HepG2 (cell line): ENCODE data around the gene ABCB6. TPM values are rescaled to one million over a fixed set of nuclear protein-coding genes. Genes with fewer than 3 reads are reported as not detected.

Source experiments
- ATAD3A ChIP-seq: sonication (generic); formaldehyde crosslinking; IDR thresholded peaks from 2 replicates; pipeline ENCODE4 v1.4.0; 2020; ENCODE audit warnings: missing genetic modification reagents
- ATF3 ChIP-seq: sonication (generic); formaldehyde crosslinking; IDR thresholded peaks from 2 replicates; pipeline ENCODE4 v1.4.0; 2020; ENCODE audit warnings: missing genetic modification reagents
- BORCS8-MEF2B ChIP-seq: sonication (generic); formaldehyde crosslinking; IDR thresholded peaks from 2 replicates; pipeline ENCODE4 v1.8.0; 2022; ENCODE audit warnings: mild to moderate bottlenecking, missing genetic modification reagents
- DMAP1 ChIP-seq: IDR thresholded peaks from 2 replicates; pipeline ENCODE4 v1.6.1; 2016
- HNF4A ChIP-seq: sonication (generic); formaldehyde crosslinking; IDR thresholded peaks from 2 replicates; pipeline ENCODE4 v1.4.0; 2020; ENCODE audit warnings: missing genetic modification reagents
- NCOR1 ChIP-seq: fragments of 200-600 bp; sonication (generic); IDR thresholded peaks from 2 replicates; pipeline ENCODE4 v1.7.0; 2017; ENCODE audit warnings: antibody characterized with exemption, low read length, borderline replicate concordance
- SMYD3 ChIP-seq: sonication (generic); formaldehyde crosslinking; IDR thresholded peaks from 2 replicates; pipeline ENCODE4 v1.8.1; 2023; ENCODE audit warnings: mild to moderate bottlenecking, missing genetic modification reagents
- SP1 ChIP-seq, 2 experiments: fragments of 450-650 bp in 1 of 2; sonication (generic) in 1 of 2; formaldehyde crosslinking in 1 of 2; IDR thresholded peaks; 2 replicates each; pipeline versions ENCODE4 v1.4.0 to v1.6.1; 2016 to 2020; ENCODE audit warnings: missing genetic modification reagents in 1 of 2
- ZBTB14 ChIP-seq: sonication (generic); formaldehyde crosslinking; IDR thresholded peaks from 2 replicates; pipeline ENCODE4 v1.4.0; 2020; ENCODE audit warnings: missing genetic modification reagents
- ZFP82 ChIP-seq: sonication (generic); formaldehyde crosslinking; IDR thresholded peaks from 2 replicates; pipeline ENCODE4 v1.5.1; 2020; ENCODE audit warnings: mild to moderate bottlenecking, missing genetic modification reagents, borderline replicate concordance
- ZFX ChIP-seq: sonication (generic); formaldehyde crosslinking; IDR thresholded peaks from 2 replicates; pipeline ENCODE4 v1.4.0; 2020; ENCODE audit warnings: mild to moderate bottlenecking, low read depth, missing genetic modification reagents, moderate library complexity
- ZNF10 ChIP-seq: sonication (generic); formaldehyde crosslinking; IDR thresholded peaks from 2 replicates; pipeline ENCODE4 v1.4.0; 2020; ENCODE audit warnings: mild to moderate bottlenecking, low read depth, missing genetic modification reagents, borderline replicate concordance
- ZNF687 ChIP-seq: sonication (generic); formaldehyde crosslinking; IDR thresholded peaks from 2 replicates; pipeline ENCODE4 v1.5.1; 2020; ENCODE audit warnings: mild to moderate bottlenecking, missing genetic modification reagents, moderate library complexity
- polyA plus RNA-seq, 8 experiments: library from polyadenylated mRNA; depleted of rRNA in 3 of 8; stranded (reverse) in 7 of 8; unstranded in 1 of 8; fragments of >200 nt; fragmentation: Illumina TruSeq in 4 of 8; extraction: Trizol in 4 of 8; gene quantifications; 2 replicates each; pipeline versions ENCODE4 v1.2.1 to v1.2.3, GENCODE V29; 2011 to 2016; ENCODE audit warnings: low read depth in 4 of 8, missing spikeins in 1 of 8, mixed read lengths in 1 of 8; ENCODE audit not compliant: insufficient read depth in 1 of 8
- total RNA-seq, 5 experiments: library from RNA; depleted of rRNA; stranded (reverse); fragments of >200 nt; fragmentation: Illumina TruSeq; extraction: Trizol; gene quantifications; 2 replicates each; pipeline ENCODE4 v1.2.3, GENCODE V29; 2016; ENCODE audit warnings: low read depth in 1 of 5
- TF ChIP-seq, protein P1 (sequence below): sonication (generic); formaldehyde crosslinking; IDR thresholded peaks from 2 replicates; pipeline ENCODE4 v1.5.0; 2020; ENCODE audit warnings: mild to moderate bottlenecking, missing genetic modification reagents, moderate library complexity
- TF ChIP-seq, protein P2 (sequence below): sonication (generic); formaldehyde crosslinking; IDR thresholded peaks from 2 replicates; pipeline ENCODE4 v1.4.0; 2020; ENCODE audit warnings: missing genetic modification reagents

ABCB6 gene
- total and polyA plus RNA-seq, 2 of the 13 experiments (the other 11 are each of a cell fraction or from before 2014, with no cell fraction given) = 91.1 to 137 TPM

DNA sequence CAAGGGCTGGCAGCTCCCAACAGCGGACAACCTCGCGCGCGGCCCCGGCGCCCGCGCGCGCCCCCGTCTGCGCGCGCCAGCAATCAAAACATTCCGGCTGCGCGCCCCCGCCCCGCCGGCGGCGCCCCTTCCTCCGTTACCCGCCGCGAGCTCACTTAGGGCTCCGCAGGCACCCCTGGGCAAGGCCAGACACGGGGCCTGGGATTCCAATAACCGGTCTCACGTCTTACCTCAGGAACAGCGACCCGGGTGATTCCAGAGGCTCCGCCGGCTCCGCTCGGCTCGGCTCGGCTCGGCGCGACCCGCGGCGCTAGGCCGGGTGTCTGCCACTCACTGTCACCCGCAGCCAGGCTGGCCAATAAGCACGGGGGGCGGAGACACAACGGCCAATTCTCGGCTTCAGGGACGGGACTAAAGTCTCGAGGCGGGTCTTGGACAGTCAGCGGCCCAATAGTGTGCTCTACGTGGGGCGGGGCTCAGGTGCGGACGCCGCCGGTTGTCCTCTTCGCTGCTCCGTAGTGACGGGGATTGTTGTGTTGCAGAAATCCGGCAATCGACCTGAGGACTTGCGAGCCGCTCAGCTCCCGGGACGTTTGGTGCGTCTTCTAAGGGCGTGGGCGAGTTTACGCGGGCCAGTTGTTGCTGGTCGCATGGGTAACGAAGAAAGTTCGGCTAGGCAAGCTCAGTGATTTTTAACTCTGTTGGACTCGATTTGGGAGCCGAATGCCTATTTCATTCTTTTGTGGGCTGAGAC lies 10.7 kb upstream of the ABCB6 start, which contains the start of the genes ANKZF1 and ATG9A (continued):
- TF ChIP-seq, protein P1, sequence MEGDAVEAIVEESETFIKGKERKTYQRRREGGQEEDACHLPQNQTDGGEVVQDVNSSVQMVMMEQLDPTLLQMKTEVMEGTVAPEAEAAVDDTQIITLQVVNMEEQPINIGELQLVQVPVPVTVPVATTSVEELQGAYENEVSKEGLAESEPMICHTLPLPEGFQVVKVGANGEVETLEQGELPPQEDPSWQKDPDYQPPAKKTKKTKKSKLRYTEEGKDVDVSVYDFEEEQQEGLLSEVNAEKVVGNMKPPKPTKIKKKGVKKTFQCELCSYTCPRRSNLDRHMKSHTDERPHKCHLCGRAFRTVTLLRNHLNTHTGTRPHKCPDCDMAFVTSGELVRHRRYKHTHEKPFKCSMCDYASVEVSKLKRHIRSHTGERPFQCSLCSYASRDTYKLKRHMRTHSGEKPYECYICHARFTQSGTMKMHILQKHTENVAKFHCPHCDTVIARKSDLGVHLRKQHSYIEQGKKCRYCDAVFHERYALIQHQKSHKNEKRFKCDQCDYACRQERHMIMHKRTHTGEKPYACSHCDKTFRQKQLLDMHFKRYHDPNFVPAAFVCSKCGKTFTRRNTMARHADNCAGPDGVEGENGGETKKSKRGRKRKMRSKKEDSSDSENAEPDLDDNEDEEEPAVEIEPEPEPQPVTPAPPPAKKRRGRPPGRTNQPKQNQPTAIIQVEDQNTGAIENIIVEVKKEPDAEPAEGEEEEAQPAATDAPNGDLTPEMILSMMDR (CRISPR knock-in tag) = peak; percentile 9; the same call in 1 of the 2 replicates
- TF ChIP-seq, protein P2, sequence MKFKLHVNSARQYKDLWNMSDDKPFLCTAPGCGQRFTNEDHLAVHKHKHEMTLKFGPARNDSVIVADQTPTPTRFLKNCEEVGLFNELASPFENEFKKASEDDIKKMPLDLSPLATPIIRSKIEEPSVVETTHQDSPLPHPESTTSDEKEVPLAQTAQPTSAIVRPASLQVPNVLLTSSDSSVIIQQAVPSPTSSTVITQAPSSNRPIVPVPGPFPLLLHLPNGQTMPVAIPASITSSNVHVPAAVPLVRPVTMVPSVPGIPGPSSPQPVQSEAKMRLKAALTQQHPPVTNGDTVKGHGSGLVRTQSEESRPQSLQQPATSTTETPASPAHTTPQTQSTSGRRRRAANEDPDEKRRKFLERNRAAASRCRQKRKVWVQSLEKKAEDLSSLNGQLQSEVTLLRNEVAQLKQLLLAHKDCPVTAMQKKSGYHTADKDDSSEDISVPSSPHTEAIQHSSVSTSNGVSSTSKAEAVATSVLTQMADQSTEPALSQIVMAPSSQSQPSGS (CRISPR knock-in tag) = peak; percentile 53
- TF ChIP-seq SP1 (IDR thresholded peaks at IDR 0.05) (peak; percentile 87), SP1 (CRISPR knock-in tag; IDR thresholded peaks at IDR 0.05) (peak; percentile 98), ZBTB14 (CRISPR knock-in tag) (peak; percentile 97), SMYD3 (CRISPR knock-in tag) (peak; percentile 85; the same call in 1 of the 2 replicates), ZNF687 (peak; percentile 82), ZFP82 (CRISPR knock-in tag) (peak; percentile 91; the same call in 1 of the 2 replicates), DMAP1 (CRISPR knock-in tag) (peak; percentile 78; the same call in 1 of the 2 replicates), ATF3 (peak; percentile 6; the same call in 1 of the 2 replicates), BORCS8-MEF2B (CRISPR knock-in tag) (no peak; the same call in 1 of the 2 replicates), ZNF10 (CRISPR knock-in tag) (no peak), ZFX (CRISPR knock-in tag) (peak; percentile 96), HNF4A (CRISPR knock-in tag) (no peak; the same call in 1 of the 2 replicates), ATAD3A (no peak), NCOR1 (peak; percentile 79)
